HG03575 (cell line): ENCODE measurements around the gene GPHA2.

Source experiments
- ATAC-seq: cut with Tn5 transposase; IDR thresholded peaks from one replicate; pipeline ENCODE4 v1.9.1; 2021; ENCODE audit not compliant: unreplicated experiment, insufficient number of reproducible peaks, low FRiP score; ENCODE audit errors: extremely low read depth

GPHA2 gene

GRCh38 chr11:64932324-64932723 is 3.4 kb downstream of the GPHA2 start:
- ATAC-seq: no peak

- ATAC-seq: no peak
Measured at GRCh38 chr11:64931290-64931689, 4.4 kb downstream of the GPHA2 start.

GRCh38 chr11:64930340-64930739 is 5.4 kb downstream of the GPHA2 start:
- no peak for ATAC-seq

- ATAC-seq: no peak
Measured at GRCh38 chr11:64929625-64930024, 6.1 kb downstream of the GPHA2 start.

GRCh38 chr11:64928957-64929356 is 6.7 kb downstream of the GPHA2 start:
- no peak for ATAC-seq

- ATAC-seq: no peak
Measured at GRCh38 chr11:64926689-64927088, 9.0 kb downstream of the GPHA2 start.

GRCh38 chr11:64925536-64926436 is 9.9 kb downstream of the GPHA2 start:
- ATAC-seq: no peak

GRCh38 chr11:64924910-64925284 is 10.8 kb downstream of the GPHA2 start:
- no peak for ATAC-seq

GRCh38 chr11:64923944-64924909 is 11.5 kb downstream of the GPHA2 start, which contains the start of gene PPP2R5B:
TSS of gene PPP2R5B (plus strand) at chr11:64924689. CDS start at chr11:64925735, 1,046 bp downstream.
- peak; percentile 49 for ATAC-seq

- no peak for ATAC-seq
Measured at GRCh38 chr11:64923151-64923661, 12.5 kb downstream of the GPHA2 start.

- no peak for ATAC-seq
Measured at GRCh38 chr11:64921384-64921783, 14.3 kb downstream of the GPHA2 start.

- no peak for ATAC-seq
Measured at GRCh38 chr11:64920124-64920523, 15.6 kb downstream of the GPHA2 start.

- no peak for ATAC-seq
Measured at GRCh38 chr11:64919627-64920026, 16.1 kb downstream of the GPHA2 start.

- ATAC-seq: no peak
Measured at GRCh38 chr11:64918017-64918416, 17.7 kb downstream of the GPHA2 start.

GRCh38 chr11:64917663-64917995 is 18.1 kb downstream of the GPHA2 start:
- no peak for ATAC-seq

GRCh38 chr11:64916775-64917662 is 18.7 kb downstream of the GPHA2 start, which contains the start of gene ATG2A:
TSS of gene ATG2A (minus strand) at chr11:64917209. CDS start at chr11:64917135, 74 bp downstream.
- peak; percentile 88 for ATAC-seq

- ATAC-seq: no peak
Measured at GRCh38 chr11:64916040-64916774, 19.5 kb downstream of the GPHA2 start.

GRCh38 chr11:64915376-64915887 is 20.3 kb downstream of the GPHA2 start:
- no peak for ATAC-seq
